Testis (tissue), 3 donors: ENCODE results near the gene TRPC5OS. TPM values are rescaled to one million over a fixed set of nuclear protein-coding genes. Genes with fewer than 3 reads are reported as not detected.

ENCODE experiments used
- DNase-seq: peaks from one replicate; pipeline ENCODE4 v3.0.0-alpha.2; 2019
- H3K27ac ChIP-seq, 2 donors: fragments of 200-600 bp; sonication (generic); one replicate each; pipeline ENCODE4 v1.5.1; 2019
- H3K27me3 ChIP-seq: fragments of 200-600 bp; sonication (generic); one replicate; pipeline ENCODE4 v1.5.1; 2019
- H3K36me3 ChIP-seq: fragments of 200-600 bp; sonication (generic); one replicate; pipeline ENCODE4 v1.5.1; 2017; ENCODE audit warnings: low read depth; ENCODE audit errors: missing control alignments
- H3K4me1 ChIP-seq: fragments of 200-600 bp; sonication (generic); one replicate; pipeline ENCODE4 v1.5.1; 2019
- H3K4me3 ChIP-seq, 2 donors: fragments of 200-600 bp; sonication (generic); one replicate each; pipeline ENCODE4 v1.5.1; 2017 to 2019
- H3K9me3 ChIP-seq: fragments of 200-600 bp; sonication (generic); one replicate; pipeline ENCODE4 v1.5.1; 2017
- POLR2A ChIP-seq: fragments of 450-650 bp; IDR thresholded peaks from one replicate; pipeline ENCODE4 v1.6.1; 2017; ENCODE audit warnings: antibody characterized with exemption, mild to moderate bottlenecking, moderate library complexity
- WGBS, 2 donors: methylation state at CpG; one replicate each; pipeline ENCODE4 v1.1.5; 2018; 5-methylcytosine and 5-hydroxymethylcytosine counted together
- intact Hi-C: fragments of 100-400 bp; cut with DNase I; formaldehyde crosslinking; loops from one replicate; pipeline ENCODE4 v1.15.1; 2023; ENCODE audit warnings: low total_unique reads
- polyA plus RNA-seq: library from polyadenylated mRNA; stranded (reverse); fragments of 350-450 nt; fragmentation: Illumina TruSeq; extraction: RNeasy Lipid Tissue Mini Kit (QIAGEN cat#74804); gene quantifications from one replicate; pipeline ENCODE4 v1.2.3, GENCODE V29; 2014; ENCODE audit warnings: low read depth, low replicate concordance; ENCODE audit not compliant: insufficient read depth
- total RNA-seq, 2 donors: library from RNA; depleted of rRNA; stranded (reverse); fragments of >200 nt; gene quantifications; one replicate each; pipeline ENCODE4 v1.2.3, GENCODE V29; 2016
- TF ChIP-seq, protein P1 (sequence below), 3 experiments: fragments of 450-650 bp in 2 of 3; fragments of 200-600 bp in 1 of 3; sonication (generic) in 1 of 3; IDR thresholded peaks; one replicate each; pipeline ENCODE4 v1.5.1; 2016 to 2019; ENCODE audit warnings: antibody characterized with exemption in 3 of 3, mild to moderate bottlenecking in 2 of 3, moderate library complexity in 1 of 3

Gene TRPC5OS
- total and polyA plus RNA-seq, 3 donors from 2014 or later: 49.8 to 112 (median 103) TPM

DNA sequence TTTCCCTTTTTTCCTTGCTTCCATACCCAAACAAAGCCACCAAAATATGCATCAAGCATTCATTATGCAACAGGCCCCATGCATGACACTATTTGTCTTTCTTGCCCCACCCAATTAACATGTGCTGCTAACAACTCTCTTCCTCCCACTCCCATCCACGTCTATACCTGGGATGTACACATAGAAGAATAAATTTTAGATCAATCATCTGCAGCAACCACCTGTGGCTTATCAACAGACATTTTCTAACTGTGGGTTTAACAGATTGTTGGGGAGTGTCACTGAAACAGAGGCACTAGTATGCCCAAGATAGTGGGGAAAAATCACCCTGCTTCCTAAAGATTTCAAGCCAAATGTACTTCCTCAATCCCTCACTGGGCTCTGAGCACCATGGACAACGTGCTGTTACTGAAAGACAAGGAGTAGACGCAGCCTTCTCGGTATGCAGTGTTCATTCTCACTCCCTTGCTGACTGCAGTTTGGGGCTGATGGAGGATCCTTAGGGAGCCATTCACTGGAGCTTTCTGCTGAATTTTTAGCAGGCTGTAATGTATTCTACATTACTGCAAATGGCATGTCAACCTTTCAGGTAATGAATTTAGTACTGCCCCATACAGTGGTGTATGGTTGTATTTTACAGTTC, 28.4 kb upstream of the TRPC5OS start:
- Histone ChIP-seq H3K4me1 (no peaks in the 10 kb centered on the region), H3K36me3 (no peaks in the 10 kb centered on the region), H3K4me3 (no peak overlapping the region), H3K9me3 (no peaks in the 10 kb centered on the region), H3K27ac (no peak overlapping the region), H3K27me3 (no peaks in the 10 kb centered on the region)
- TF ChIP-seq, protein P1, sequence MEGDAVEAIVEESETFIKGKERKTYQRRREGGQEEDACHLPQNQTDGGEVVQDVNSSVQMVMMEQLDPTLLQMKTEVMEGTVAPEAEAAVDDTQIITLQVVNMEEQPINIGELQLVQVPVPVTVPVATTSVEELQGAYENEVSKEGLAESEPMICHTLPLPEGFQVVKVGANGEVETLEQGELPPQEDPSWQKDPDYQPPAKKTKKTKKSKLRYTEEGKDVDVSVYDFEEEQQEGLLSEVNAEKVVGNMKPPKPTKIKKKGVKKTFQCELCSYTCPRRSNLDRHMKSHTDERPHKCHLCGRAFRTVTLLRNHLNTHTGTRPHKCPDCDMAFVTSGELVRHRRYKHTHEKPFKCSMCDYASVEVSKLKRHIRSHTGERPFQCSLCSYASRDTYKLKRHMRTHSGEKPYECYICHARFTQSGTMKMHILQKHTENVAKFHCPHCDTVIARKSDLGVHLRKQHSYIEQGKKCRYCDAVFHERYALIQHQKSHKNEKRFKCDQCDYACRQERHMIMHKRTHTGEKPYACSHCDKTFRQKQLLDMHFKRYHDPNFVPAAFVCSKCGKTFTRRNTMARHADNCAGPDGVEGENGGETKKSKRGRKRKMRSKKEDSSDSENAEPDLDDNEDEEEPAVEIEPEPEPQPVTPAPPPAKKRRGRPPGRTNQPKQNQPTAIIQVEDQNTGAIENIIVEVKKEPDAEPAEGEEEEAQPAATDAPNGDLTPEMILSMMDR (IDR thresholded peaks at IDR 0.05): no peak
- TF ChIP-seq POLR2A: no peak
- no peak for DNase-seq
- intact Hi-C loops: no loop called here
- WGBS, 2 donors: 56 to 86% methylated on average over 4 of the region's 4 CpGs

DNA sequence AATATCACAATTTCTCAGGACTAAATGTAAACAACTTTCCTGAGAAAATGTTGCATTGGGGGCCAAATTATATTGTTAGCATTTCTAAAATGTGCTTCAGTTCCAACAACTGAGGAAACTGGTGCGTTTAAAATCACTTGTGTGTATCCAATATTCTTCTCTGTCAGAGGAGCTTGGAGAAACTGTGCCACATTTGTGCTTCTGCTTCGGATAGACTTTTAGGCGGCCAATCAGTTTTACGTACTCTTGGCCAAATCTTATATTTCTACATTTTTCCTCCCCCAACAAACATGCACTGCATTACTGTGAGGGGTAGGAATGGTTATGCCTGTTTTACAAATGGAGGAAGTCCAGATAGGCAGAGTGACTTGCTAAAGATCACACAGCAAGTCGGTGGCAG, 27.4 kb upstream of the TRPC5OS start:
- H3K27me3 ChIP-seq: no peaks in the 10 kb centered on the region
- no peaks in the 10 kb centered on the region for H3K4me1 ChIP-seq
- no peak overlapping the region for H3K4me3 ChIP-seq
- no peak overlapping the region for H3K27ac ChIP-seq
- 88 to 96% methylated on average over 5 of the region's 5 CpGs for WGBS, 2 donors
- TF ChIP-seq POLR2A: no peak
- H3K36me3 ChIP-seq: no peaks in the 10 kb centered on the region
- intact Hi-C loops: no loop called here
- no peaks in the 10 kb centered on the region for H3K9me3 ChIP-seq
- DNase-seq: no peak

DNA sequence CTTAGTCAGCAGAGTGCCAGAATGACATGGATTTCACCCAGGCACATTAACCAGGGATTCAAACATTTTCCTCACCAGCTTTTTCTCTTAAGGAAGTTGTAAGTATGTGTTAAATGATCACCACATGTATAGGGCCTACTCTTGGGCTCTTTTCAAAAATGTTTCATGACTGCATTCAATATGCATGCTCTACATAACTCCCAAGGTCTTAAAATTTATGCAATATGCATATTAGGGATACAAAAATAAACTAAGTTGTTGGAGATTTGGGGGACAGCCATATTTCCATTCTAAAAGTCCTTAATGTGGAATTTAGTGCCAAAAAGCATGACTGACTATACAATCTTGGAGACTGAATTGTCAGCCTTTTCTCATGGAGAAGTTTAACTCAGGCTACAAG, 25.0 kb upstream of the TRPC5OS start:
- H3K4me1 ChIP-seq: no peaks in the 10 kb centered on the region
- TF ChIP-seq, protein P1 (IDR thresholded peaks at IDR 0.05): no peak
- no peak for TF ChIP-seq POLR2A
- no peak overlapping the region for H3K4me3 ChIP-seq
- intact Hi-C loops: no loop called here
- H3K27me3 ChIP-seq: no peaks in the 10 kb centered on the region
- no peaks in the 10 kb centered on the region for H3K36me3 ChIP-seq
- H3K27ac ChIP-seq: no peak overlapping the region
- H3K9me3 ChIP-seq: no peaks in the 10 kb centered on the region
- DNase-seq: no peak

DNA sequence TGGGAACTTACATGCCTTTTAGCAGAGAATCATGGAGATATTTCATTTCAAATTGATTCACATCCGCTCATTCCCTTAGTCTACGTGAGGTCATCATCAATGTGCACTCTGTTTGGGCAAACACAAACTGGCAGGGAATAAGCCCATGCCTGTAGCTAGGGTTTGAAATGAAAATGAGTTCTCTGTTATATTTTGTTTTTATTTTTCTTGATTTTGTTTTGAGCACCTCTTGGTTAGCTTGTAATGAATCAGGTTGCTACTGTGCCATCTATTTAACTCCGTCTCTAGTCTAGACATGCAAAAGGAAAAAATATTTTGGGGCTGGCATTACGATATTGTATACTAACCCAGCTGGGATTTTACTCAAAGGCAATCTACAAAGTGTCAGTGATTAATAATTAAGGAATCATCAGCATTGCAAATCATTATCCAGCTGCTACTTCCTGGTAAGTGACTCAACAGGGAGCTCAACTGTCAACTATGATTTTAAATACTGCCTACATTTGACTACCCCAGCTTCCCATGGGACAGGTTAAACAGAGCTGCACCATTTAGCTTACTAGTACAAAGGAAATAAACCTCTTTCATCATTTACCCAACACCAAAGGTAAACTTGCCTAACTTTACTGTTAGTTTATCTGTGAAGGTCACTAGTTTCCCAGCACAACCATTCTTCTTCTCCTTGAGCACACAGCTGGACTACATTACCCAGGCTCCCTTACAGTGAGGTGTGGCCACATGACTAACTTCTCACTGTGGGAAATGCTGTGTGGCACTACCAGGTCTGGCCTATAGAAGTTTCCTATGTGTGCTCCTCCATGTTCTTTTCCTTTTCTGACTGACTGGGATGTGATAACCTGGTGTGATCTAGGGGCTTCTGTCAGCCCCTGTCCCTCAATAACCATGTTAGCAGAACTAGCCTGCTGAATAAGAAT, 21.2 kb upstream of the TRPC5OS start:
- Histone ChIP-seq H3K4me1 (no peaks in the 10 kb centered on the region), H3K9me3 (no peaks in the 10 kb centered on the region), H3K27me3 (no peaks in the 10 kb centered on the region), H3K27ac (no peak overlapping the region), H3K36me3 (no peaks in the 10 kb centered on the region), H3K4me3 (no peak overlapping the region)
- DNase-seq: no peak
- 94 to 97% methylated on average over 4 of the region's 4 CpGs for WGBS, 2 donors
- intact Hi-C loops: no loop called here
- TF ChIP-seq POLR2A: no peak
- TF ChIP-seq, protein P1 (IDR thresholded peaks at IDR 0.05): no peak

DNA sequence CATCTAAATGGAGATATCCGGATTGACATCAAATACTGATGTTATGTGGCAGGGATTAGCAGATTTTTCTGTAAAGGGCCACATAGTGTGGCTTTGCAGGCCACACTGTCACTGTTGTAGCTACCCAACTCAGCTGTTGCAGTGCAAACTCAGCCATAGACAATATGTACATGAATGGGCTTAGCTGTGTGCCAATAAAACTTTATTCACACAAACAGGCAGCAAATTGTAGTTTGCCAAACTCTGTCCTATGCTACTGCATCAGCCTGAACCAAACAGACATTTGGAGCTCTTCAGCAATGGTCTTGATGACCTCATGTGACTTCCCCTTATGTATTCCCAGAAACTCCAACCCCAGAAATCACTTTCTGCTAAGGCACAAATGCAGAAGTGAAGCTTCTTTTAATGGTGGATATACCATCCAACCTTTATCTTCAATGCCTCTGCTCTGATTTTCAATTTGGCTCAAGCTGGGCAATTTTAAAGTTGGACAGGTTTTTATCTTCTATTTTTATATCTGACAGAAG, 18.4 kb upstream of the TRPC5OS start:
- intact Hi-C loops: no loop called here
- no peak for DNase-seq
- 82 to 90% methylated on average over 1 of the region's 1 CpG for WGBS, 2 donors
- Histone ChIP-seq H3K36me3 (no peaks in the 10 kb centered on the region), H3K27ac (no peak overlapping the region), H3K9me3 (no peaks in the 10 kb centered on the region), H3K27me3 (no peaks in the 10 kb centered on the region), H3K4me3 (no peak overlapping the region), H3K4me1 (no peaks in the 10 kb centered on the region)
- no peak for TF ChIP-seq POLR2A
- TF ChIP-seq, protein P1 (IDR thresholded peaks at IDR 0.05): no peak
